K562 (cell line): Measurements from ENCODE around the gene EFEMP2. TPM values are rescaled to one million over a fixed set of nuclear protein-coding genes. Genes with fewer than 3 reads are reported as not detected.
A peak's percentile ranks its signal among the peaks of the same experiment; 100 is the strongest.

Experiments
- ARID2 ChIP-seq: fragments of 450-650 bp; IDR thresholded peaks from 2 replicates; pipeline ENCODE4 v1.6.1; 2017; ENCODE audit warnings: antibody characterized with exemption, mild to moderate bottlenecking
- KLF1 ChIP-seq: fragments of 450-650 bp; IDR thresholded peaks from 2 replicates; pipeline ENCODE4 v1.6.1; 2016; ENCODE audit warnings: missing genetic modification characterization, missing compliant biosample characterization
- MGA ChIP-seq: fragments of 450-650 bp; IDR thresholded peaks from 2 replicates; pipeline ENCODE4 v1.6.1; 2016; ENCODE audit warnings: mild to moderate bottlenecking, moderate library complexity
- MLLT1 ChIP-seq, 2 experiments: fragments of 450-650 bp; IDR thresholded peaks; 2 replicates each; pipeline ENCODE4 v1.6.1; 2016
- OTX1 ChIP-seq: fragments of 450-650 bp; formaldehyde crosslinking; IDR thresholded peaks from 2 replicates; pipeline ENCODE4 v1.4.0; 2022; ENCODE audit warnings: mild to moderate bottlenecking
- PTTG1 ChIP-seq: fragments of 450-650 bp; IDR thresholded peaks from 2 replicates; pipeline ENCODE4 v1.6.1; 2016; ENCODE audit warnings: low read depth, mild to moderate bottlenecking, missing genetic modification characterization, missing compliant biosample characterization
- RHOXF2B ChIP-seq: fragments of 250-450 bp; sonication (Bioruptor Pico); conservative IDR thresholded peaks from 2 replicates; pipeline ENCODE4 v1.5.1; 2021
- ZBTB7A ChIP-seq: IDR thresholded peaks from 2 replicates; pipeline ENCODE4 v1.6.1; 2011; ENCODE audit warnings: low read depth, mild to moderate bottlenecking, low read length, moderate library complexity, borderline replicate concordance; ENCODE audit not compliant: control insufficient read depth
- ZNF174 ChIP-seq: fragments of 250-450 bp; sonication (Bioruptor Pico); IDR thresholded peaks from 2 replicates; pipeline ENCODE4 v1.4.0; 2020; ENCODE audit warnings: mild to moderate bottlenecking
- ZNF224 ChIP-seq: sonication (generic); formaldehyde crosslinking; IDR thresholded peaks from 2 replicates; pipeline ENCODE4 v1.8.0; 2022; ENCODE audit warnings: mild to moderate bottlenecking, missing genetic modification reagents
- ZSCAN29 ChIP-seq: fragments of 450-650 bp; IDR thresholded peaks from 2 replicates; pipeline ENCODE4 v1.6.1; 2017
- polyA plus RNA-seq, 8 experiments: library from polyadenylated mRNA; depleted of rRNA in 4 of 8; stranded (reverse) in 5 of 8; unstranded in 3 of 8; fragments of >200 nt; fragmentation: Nextera tagmentation in 2 of 8; fragmentation: Illumina TruSeq in 1 of 8; extraction: Ambion mirVana in 2 of 8; extraction: Trizol in 1 of 8; gene quantifications; 2 replicates each; pipeline versions ENCODE4 v1.2.1 to v1.2.3, GENCODE V29; 2011 to 2014; ENCODE audit warnings: inconsistent platforms in 1 of 8, missing spikeins in 1 of 8
- total RNA-seq, 7 experiments: library from RNA; depleted of rRNA in 6 of 7; stranded (reverse); fragments of >200 nt in 6 of 7; fragmentation: Illumina TruSeq in 2 of 7; extraction: Trizol in 2 of 7; gene quantifications; 2 replicates each; pipeline versions ENCODE4 v1.2.1 to v1.2.3, GENCODE V29; 2011 to 2021; ENCODE audit warnings: low replicate concordance in 1 of 7
- TF ChIP-seq, protein P1 (sequence below), 2 experiments: IDR thresholded peaks in 1 of 2; conservative IDR thresholded peaks in 1 of 2; 2 replicates each; pipeline ENCODE4 v1.6.1; 2016; ENCODE audit warnings: low read depth in 2 of 2, mild to moderate bottlenecking in 1 of 2, missing compliant biosample characterization in 1 of 2, missing genetic modification characterization in 1 of 2, moderate library complexity in 1 of 2

The EFEMP2 gene
- total and polyA plus RNA-seq, 9 of the 15 experiments (the other 6 are each of a cell fraction or from before 2014, with no cell fraction given): 0.07 to 2.9 (median 0.69) TPM; not detected in 1

DNA sequence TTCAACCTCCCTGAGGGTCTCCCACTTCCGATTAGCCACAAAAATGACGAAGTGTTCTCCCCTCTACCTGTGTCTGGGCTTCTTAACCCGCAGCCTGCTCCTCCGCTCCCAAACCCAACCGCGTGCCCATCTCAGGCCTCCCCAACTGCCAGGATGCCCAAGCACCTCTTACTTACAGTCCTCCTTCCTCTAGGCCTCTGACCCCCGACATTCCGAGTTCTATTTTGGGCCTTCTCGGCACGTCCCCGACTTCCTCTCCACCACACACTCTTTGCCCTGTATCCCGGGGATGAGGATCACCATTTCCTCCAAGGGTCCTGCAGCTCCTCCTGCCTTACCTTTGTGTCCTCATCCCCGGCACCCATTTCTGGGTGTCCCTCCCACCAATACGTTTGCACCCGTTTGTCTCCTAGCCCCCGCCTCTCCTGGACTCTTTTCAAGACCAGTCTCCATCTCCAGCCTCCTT is 12.8 kb downstream of the EFEMP2 start (continued):
- no peak for TF ChIP-seq KLF1 (tag)
- TF ChIP-seq ZSCAN29: 0 out of 2 replicates have a peak, but pooled peaks have one; percentile 33
- TF ChIP-seq PTTG1: no peak
- TF ChIP-seq MGA: peak; percentile 56; the same call in 1 of the 2 replicates
- TF ChIP-seq MLLT1 (IDR thresholded peaks at IDR 0.05): peak; percentile 88 to 95
- no peak for TF ChIP-seq ZNF174 (CRISPR knock-in tag)
- TF ChIP-seq, protein P1, sequence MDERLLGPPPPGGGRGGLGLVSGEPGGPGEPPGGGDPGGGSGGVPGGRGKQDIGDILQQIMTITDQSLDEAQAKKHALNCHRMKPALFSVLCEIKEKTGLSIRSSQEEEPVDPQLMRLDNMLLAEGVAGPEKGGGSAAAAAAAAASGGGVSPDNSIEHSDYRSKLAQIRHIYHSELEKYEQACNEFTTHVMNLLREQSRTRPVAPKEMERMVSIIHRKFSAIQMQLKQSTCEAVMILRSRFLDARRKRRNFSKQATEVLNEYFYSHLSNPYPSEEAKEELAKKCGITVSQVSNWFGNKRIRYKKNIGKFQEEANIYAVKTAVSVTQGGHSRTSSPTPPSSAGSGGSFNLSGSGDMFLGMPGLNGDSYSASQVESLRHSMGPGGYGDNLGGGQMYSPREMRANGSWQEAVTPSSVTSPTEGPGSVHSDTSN (CRISPR knock-in tag; IDR thresholded peaks at IDR 0.05; ENCODE audit: low read depth): no peak
- TF ChIP-seq, protein P1 (tag; conservative IDR thresholded peaks at IDR 0.05; ENCODE audit: low read depth): no peak
- no peak for TF ChIP-seq ZBTB7A
- TF ChIP-seq ZNF224 (CRISPR knock-in tag): no peak
- TF ChIP-seq OTX1: peak; percentile 88
- no peak for TF ChIP-seq RHOXF2B (CRISPR knock-in tag)
- no peak for TF ChIP-seq ARID2
